Activated CD8-positive, alpha-beta T cell treated with anti-CD3 and anti-CD28 coated beads, Interleukin-2, amount 10 ng/mL, durations not matched to agents 7 days and 5 days (primary cell): ENCODE measurements around the gene SETD6. TPM values are rescaled to one million over a fixed set of nuclear protein-coding genes. Genes with fewer than 3 reads are reported as not detected.

Experiments
- ATAC-seq: fragments of 150-1000 bp; cut with Tn5 transposase; one replicate; pipeline ENCODE4 v1.10.0; 2021; ENCODE audit warnings: moderate library complexity
- CTCF ChIA-PET: fragments of 350-600 bp; sonication (Branson Sonifier 250); formaldehyde crosslinking; loops from one replicate; lab custom pipeline; 2021; ENCODE audit warnings: antibody characterized with exemption; lab: Charles Lee
- POLR2A ChIA-PET: fragments of 350-600 bp; sonication (Branson Sonifier 250); formaldehyde crosslinking; loops from one replicate; lab custom pipeline; 2021; ENCODE audit warnings: antibody characterized with exemption; lab: Charles Lee
- DNase-seq: peaks from one replicate; pipeline ENCODE4 v3.0.0-alpha.2; 2020
- H3K27ac Mint-ChIP-seq: one replicate; pipeline ENCODE4 v1.8.0; 2021; ENCODE audit warnings: mild to moderate bottlenecking, mixed read lengths
- H3K27me3 Mint-ChIP-seq: one replicate; pipeline ENCODE4 v1.8.0; 2021; ENCODE audit warnings: low read depth, mixed read lengths
- H3K36me3 Mint-ChIP-seq: one replicate; pipeline ENCODE4 v1.8.0; 2021; ENCODE audit warnings: low read depth, mixed read lengths
- H3K4me1 Mint-ChIP-seq: one replicate; pipeline ENCODE4 v1.8.0; 2021; ENCODE audit warnings: low read depth, mixed read lengths
- H3K4me3 Mint-ChIP-seq: one replicate; pipeline ENCODE4 v1.8.0; 2021; ENCODE audit warnings: mild to moderate bottlenecking, mixed read lengths
- H3K9me3 Mint-ChIP-seq: one replicate; pipeline ENCODE4 v1.8.0; 2022; ENCODE audit warnings: mixed read lengths; ENCODE audit not compliant: insufficient read depth
- total RNA-seq, 2 experiments: library from RNA; stranded (reverse); gene quantifications; one replicate each; pipeline ENCODE4 v1.2.3, GENCODE V29; 2021

SETD6 gene
- total RNA-seq, 2 experiments from 2014 or later, result 16.0 to 16.9 TPM

- CTCF ChIA-PET, result interaction anchor here (0.6 kb wide), 1 partner anchor 10 kb away, joined by 3 read pairs; no protein-coding TSS in a partner anchor
- H3K27me3 Mint-ChIP-seq, result peaks cover 17% of the 10 kb centered on the region
- H3K4me3 Mint-ChIP-seq, result no peak overlapping the region
- DNase-seq (no peak), ATAC-seq (no peak)
- POLR2A ChIA-PET, result no interaction called here
- no peaks in the 10 kb centered on the region for H3K9me3 Mint-ChIP-seq
- H3K36me3 Mint-ChIP-seq, result no peaks in the 10 kb centered on the region
- H3K4me1 Mint-ChIP-seq, result peaks cover 12% of the 10 kb centered on the region
- no peak overlapping the region for H3K27ac Mint-ChIP-seq
These were observed 12.9 kb upstream of the SETD6 start for GRCh38 chr16:58502217-58502921.

- Mint-ChIP-seq H3K4me1 (peaks cover 12% of the 10 kb centered on the region), H3K27ac (no peak overlapping the region), H3K4me3 (no peak overlapping the region), H3K27me3 (peaks cover 14% of the 10 kb centered on the region), H3K9me3 (no peaks in the 10 kb centered on the region), H3K36me3 (no peaks in the 10 kb centered on the region)
- POLR2A ChIA-PET, result no interaction called here
- ATAC-seq, result no peak
- DNase-seq, result no peak
- CTCF ChIA-PET, result interaction anchor here (0.6 kb wide), 1 partner anchor 9 kb away, joined by 3 read pairs; no protein-coding TSS in a partner anchor
These were observed 12.0 kb upstream of the SETD6 start for GRCh38 chr16:58503166-58503862.

- ATAC-seq (no peak), DNase-seq (no peak)
- Mint-ChIP-seq H3K27me3 (peaks cover 14% of the 10 kb centered on the region), H3K9me3 (no peaks in the 10 kb centered on the region), H3K4me1 (peaks cover 12% of the 10 kb centered on the region), H3K4me3 (no peak overlapping the region), H3K27ac (no peak overlapping the region), H3K36me3 (no peaks in the 10 kb centered on the region)
- ChIA-PET CTCF (no interaction called here), POLR2A (no interaction called here)
These were observed 11.2 kb upstream of the SETD6 start for GRCh38 chr16:58503863-58504688.

DNA sequence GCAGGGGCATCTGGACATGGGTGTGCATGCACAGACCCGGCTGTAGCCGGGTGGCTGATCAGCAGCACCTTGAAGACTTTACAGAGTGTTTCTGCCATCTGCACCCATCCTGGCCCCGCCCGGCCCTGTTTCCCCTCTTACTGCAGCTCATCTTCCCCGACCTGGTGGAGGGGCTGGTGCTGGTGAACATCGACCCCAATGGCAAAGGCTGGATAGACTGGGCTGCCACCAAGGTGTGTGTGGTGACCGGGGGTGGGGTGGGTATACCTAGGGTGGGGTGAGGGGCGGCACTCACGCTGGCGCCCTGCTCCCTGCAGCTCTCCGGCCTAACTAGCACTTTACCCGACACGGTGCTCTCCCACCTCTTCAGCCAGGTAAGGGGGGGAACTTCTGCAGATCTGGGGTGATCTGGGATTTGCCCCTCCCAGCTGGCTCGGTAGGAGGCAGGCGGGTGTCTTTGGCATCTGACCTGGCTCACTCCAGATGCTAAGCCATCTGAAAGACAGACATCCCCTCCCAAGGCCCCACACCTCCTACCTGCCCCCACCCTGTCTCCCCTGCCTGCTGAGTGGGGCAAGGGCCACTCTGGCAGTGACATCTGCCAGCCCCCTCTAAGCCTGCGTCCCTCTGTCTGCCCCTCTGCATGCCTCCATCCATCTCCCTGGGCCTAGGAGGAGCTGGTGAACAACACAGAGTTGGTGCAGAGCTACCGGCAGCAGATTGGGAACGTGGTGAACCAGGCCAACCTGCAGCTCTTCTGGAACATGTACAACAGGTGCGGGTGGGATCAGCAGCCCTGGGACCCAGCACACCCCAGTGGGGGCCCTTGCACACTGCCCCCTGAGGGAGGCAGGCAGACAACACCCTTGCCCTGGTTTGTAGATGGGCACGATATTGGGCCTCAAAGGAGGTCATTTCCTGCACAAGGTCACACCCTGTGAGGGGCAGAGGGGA is 8.8 kb upstream of the SETD6 start:
- H3K4me3 Mint-ChIP-seq, result no peak overlapping the region
- H3K4me1 Mint-ChIP-seq, result peaks cover 8% of the 10 kb centered on the region
- H3K9me3 Mint-ChIP-seq, result no peaks in the 10 kb centered on the region
- CTCF ChIA-PET, result no interaction called here
- peaks cover 3% of the 10 kb centered on the region for H3K27me3 Mint-ChIP-seq
- ATAC-seq (no peak), DNase-seq (no peak)
- no peaks in the 10 kb centered on the region for H3K36me3 Mint-ChIP-seq
- POLR2A ChIA-PET, result interaction anchor here (1.0 to 1.1 kb wide), 2 partner anchors 8 to 250 kb away, joined by 3 read pairs; no protein-coding TSS in a partner anchor
- H3K27ac Mint-ChIP-seq, result no peak overlapping the region

- CTCF ChIA-PET, result no interaction called here
- POLR2A ChIA-PET, result no interaction called here
These were observed 7.9 kb upstream of the SETD6 start for GRCh38 chr16:58507195-58507962.

GRCh38 chr16:58507963-58508670 is 7.2 kb upstream of the SETD6 start:
- DNase-seq (no peak), ATAC-seq (no peak)
- Mint-ChIP-seq H3K4me1 (peaks cover 8% of the 10 kb centered on the region), H3K4me3 (no peak overlapping the region), H3K27ac (no peak overlapping the region), H3K27me3 (no peaks in the 10 kb centered on the region), H3K9me3 (no peaks in the 10 kb centered on the region), H3K36me3 (no peaks in the 10 kb centered on the region)
- ChIA-PET CTCF (no interaction called here), POLR2A (no interaction called here)

More at GRCh38 chr16:58507195-58507962, 7.9 kb upstream of the SETD6 start:
- DNase-seq (no peak), ATAC-seq (no peak)
- Mint-ChIP-seq H3K4me1 (peaks cover 8% of the 10 kb centered on the region), H3K27ac (no peak overlapping the region), H3K4me3 (no peak overlapping the region), H3K36me3 (no peaks in the 10 kb centered on the region), H3K9me3 (no peaks in the 10 kb centered on the region), H3K27me3 (no peaks in the 10 kb centered on the region)

DNA sequence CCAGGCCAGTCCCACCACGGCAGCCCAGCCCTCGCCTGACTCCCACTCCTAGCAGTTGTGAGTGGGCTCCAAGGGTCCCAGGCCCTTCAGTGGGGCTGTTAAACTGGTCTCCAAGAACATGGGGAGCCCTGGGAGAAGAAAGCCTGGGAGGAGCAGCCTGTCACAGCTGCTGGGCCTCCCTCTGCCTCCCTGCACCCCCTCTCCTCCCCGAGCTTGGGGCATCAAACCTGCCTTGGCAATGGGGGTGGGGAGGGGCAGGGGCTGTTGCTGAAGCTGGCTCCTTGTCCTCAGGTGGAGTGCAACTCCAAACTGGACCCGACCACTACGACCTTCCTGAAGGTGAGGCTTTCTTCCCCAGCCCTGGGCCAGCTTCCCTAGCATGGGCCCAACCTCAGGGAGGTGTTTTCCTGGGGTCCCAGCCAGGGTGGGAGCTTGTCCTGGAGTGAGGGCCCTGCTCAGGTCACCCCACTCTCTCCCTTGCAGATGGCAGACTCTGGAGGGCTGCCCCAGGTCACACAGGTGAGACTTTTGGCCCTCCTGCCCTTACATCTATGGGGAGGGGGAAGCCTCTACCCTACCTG is 6.6 kb upstream of the SETD6 start:
- H3K27me3 Mint-ChIP-seq, result no peaks in the 10 kb centered on the region
- H3K4me3 Mint-ChIP-seq, result no peak overlapping the region
- ATAC-seq (no peak), DNase-seq (no peak)
- H3K4me1 Mint-ChIP-seq, result peaks cover 8% of the 10 kb centered on the region
- no peaks in the 10 kb centered on the region for H3K9me3 Mint-ChIP-seq
- H3K36me3 Mint-ChIP-seq, result no peaks in the 10 kb centered on the region
- POLR2A ChIA-PET, result no interaction called here
- H3K27ac Mint-ChIP-seq, result no peak overlapping the region
- CTCF ChIA-PET, result interaction anchor here (2.4 kb wide), 1 partner anchor 247 kb away, joined by 10 read pairs; no protein-coding TSS in a partner anchor

- ATAC-seq (no peak), DNase-seq (no peak)
- POLR2A ChIA-PET, result no interaction called here
- Mint-ChIP-seq H3K4me1 (peaks cover 8% of the 10 kb centered on the region), H3K36me3 (no peaks in the 10 kb centered on the region), H3K4me3 (no peak overlapping the region), H3K27ac (no peak overlapping the region), H3K9me3 (no peaks in the 10 kb centered on the region), H3K27me3 (no peaks in the 10 kb centered on the region)
- CTCF ChIA-PET, result interaction anchor here (2.4 kb wide), 1 partner anchor 246 kb away, joined by 10 read pairs; no protein-coding TSS in a partner anchor
These were observed 5.8 kb upstream of the SETD6 start for GRCh38 chr16:58509256-58510096.

- DNase-seq, result no peak
- Mint-ChIP-seq H3K4me3 (no peak overlapping the region), H3K9me3 (no peaks in the 10 kb centered on the region)
These were observed 5.1 kb upstream of the SETD6 start for GRCh38 chr16:58510097-58510775.

More at GRCh38 chr16:58510097-58510775, 5.1 kb upstream of the SETD6 start:
- no peak for ATAC-seq
- Mint-ChIP-seq H3K36me3 (no peaks in the 10 kb centered on the region), H3K27me3 (no peaks in the 10 kb centered on the region), H3K4me1 (peaks cover 14% of the 10 kb centered on the region), H3K27ac (no peak overlapping the region)
- ChIA-PET CTCF (interaction anchor here (0.9 to 2.4 kb wide), 2 partner anchors 59 to 246 kb away, joined by 3 to 10 read pairs; no protein-coding TSS in a partner anchor), POLR2A (no interaction called here)
